ENCODE results near the gene BMAL2. TPM values are rescaled to one million over a fixed set of nuclear protein-coding genes. Genes with fewer than 3 reads are reported as not detected.

The BMAL2 gene
- total RNA-seq, 3 donors from 2014 or later, result 2.2 to 3.9 (median 3.6) TPM

DNA sequence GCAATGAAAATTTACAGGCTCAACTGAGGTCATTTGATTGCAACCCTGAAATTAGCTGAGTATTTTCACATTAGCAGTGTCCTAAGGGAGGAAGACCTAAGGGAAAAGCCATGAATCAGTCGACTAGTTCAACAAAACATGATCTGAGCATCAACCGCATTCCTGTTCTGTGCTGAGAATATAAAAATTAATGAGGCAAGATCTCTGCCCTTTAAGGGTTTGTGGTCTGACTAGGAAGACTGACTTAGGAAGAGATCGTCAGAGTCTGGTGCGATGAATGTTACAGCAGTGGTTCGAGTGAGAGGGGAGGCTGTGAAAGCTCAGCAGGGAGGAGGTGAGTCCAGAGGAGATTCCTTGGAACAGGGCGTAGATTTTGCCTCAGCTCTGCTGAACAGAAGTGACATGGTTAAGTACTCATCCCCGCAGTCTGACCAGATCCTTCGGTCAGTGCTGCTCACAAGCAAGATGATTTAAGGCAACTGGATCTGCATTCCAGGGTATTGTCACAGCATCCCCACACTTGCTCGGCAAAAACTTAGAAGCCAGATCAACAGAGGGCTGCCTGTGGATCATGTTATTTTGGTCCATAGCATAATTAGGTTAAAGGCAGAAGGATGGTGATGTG lies 49.6 kb downstream of the BMAL2 start:
- no peak for ATAC-seq
- no peak for TF ChIP-seq CTCF (IDR thresholded peaks at IDR 0.05)
- H3K4me1 ChIP-seq (ENCODE audit: low read depth), result no peaks in the 10 kb centered on the region
- no peaks in the 10 kb centered on the region for H3K9me3 ChIP-seq
- no peak overlapping the region for H3K4me3 ChIP-seq
- intact Hi-C loops (cut with DNase I, micrococcal nuclease), result no loop called here
- H3K36me3 ChIP-seq (ENCODE audit: low read depth), result no peaks in the 10 kb centered on the region
- DNase-seq, result no peak

Other genes starting within 250 kb of the BMAL2 start
- gene STK38L, start 88.5 kb upstream of the BMAL2 start, total RNA-seq, result 10 to 100 TPM; 45.2 to 69.4 (median 53.6) TPM
- gene SMCO2, start 113.9 kb downstream of the BMAL2 start, total RNA-seq, result not detected
- 10 to 100 TPM; 37.0 to 79.4 (median 40.4) TPM for gene PPFIBP1, start 191.4 kb downstream of the BMAL2 start, total RNA-seq